ENCODE results near the gene DNAAF2.

The DNAAF2 gene

GRCh38 chr14:49633640-49634546, 1.2 kb downstream of the DNAAF2 start (continued):
- no peak for TF ChIP-seq ZNF354C (tag by site-specific recombination; IDR thresholded peaks at IDR 0.05; ENCODE audit: borderline replicate concordance, low read depth)
- no peak for TF ChIP-seq ZNF404 (tag by site-specific recombination; IDR thresholded peaks at IDR 0.05)
- TF ChIP-seq ZBTB7A (tag by site-specific recombination; IDR thresholded peaks at IDR 0.05; ENCODE audit: low read depth) = peak; percentile 92
- TF ChIP-seq ZNF184 (tag by site-specific recombination; IDR thresholded peaks at IDR 0.05) = 0 out of 2 replicates have a peak, but pooled peaks have one; percentile 47
- no peak for TF ChIP-seq ZNF830 (tag by site-specific recombination; IDR thresholded peaks at IDR 0.05; ENCODE audit: low read depth)
- no peak for TF ChIP-seq TSHZ1 (tag by site-specific recombination; IDR thresholded peaks at IDR 0.05; ENCODE audit: borderline replicate concordance)
- TF ChIP-seq, protein P1, sequence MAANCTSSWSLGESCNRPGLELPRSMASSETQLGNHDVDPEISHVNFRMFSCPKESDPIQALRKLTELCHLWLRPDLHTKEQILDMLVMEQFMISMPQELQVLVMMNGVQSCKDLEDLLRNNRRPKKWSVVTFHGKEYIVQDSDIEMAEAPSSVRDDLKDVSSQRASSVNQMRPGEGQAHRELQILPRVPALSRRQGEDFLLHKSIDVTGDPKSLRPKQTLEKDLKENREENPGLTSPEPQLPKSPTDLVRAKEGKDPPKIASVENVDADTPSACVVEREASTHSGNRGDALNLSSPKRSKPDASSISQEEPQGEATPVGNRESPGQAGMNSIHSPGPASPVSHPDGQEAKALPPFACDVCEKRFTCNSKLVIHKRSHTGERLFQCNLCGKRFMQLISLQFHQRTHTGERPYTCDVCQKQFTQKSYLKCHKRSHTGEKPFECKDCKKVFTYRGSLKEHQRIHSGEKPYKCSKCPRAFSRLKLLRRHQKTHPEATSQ (tag by site-specific recombination; IDR thresholded peaks at IDR 0.05) = peak; percentile 68; the same call in 1 of the 2 replicates
- 0 out of 2 replicates have a peak, but pooled peaks have one; percentile 5 for TF ChIP-seq OSR2 (tag by site-specific recombination; IDR thresholded peaks at IDR 0.05)
- TF ChIP-seq, protein P2, sequence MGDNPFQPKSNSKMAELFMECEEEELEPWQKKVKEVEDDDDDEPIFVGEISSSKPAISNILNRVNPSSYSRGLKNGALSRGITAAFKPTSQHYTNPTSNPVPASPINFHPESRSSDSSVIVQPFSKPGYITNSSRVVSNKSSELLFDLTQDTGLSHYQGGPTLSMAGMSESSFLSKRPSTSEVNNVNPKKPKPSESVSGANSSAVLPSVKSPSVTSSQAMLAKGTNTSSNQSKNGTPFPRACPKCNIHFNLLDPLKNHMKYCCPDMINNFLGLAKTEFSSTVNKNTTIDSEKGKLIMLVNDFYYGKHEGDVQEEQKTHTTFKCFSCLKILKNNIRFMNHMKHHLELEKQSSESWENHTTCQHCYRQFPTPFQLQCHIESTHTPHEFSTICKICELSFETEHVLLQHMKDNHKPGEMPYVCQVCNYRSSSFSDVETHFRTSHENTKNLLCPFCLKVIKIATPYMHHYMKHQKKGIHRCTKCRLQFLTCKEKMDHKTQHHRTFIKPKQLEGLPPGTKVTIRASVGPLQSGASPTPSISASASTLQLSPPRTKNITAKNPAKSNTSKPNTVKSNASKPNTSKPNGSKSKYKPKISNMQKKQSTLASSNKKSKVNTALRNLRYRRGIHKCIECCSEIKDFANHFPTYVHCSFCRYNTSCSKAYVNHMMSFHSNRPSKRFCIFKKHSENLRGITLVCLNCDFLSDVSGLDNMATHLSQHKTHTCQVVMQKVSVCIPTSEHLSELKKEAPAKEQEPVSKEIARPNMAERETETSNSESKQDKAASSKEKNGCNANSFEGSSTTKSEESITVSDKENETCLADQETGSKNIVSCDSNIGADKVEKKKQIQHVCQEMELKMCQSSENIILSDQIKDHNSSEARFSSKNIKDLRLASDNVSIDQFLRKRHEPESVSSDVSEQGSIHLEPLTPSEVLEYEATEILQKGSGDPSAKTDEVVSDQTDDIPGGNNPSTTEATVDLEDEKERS (tag by site-specific recombination; IDR thresholded peaks at IDR 0.05) = no peak
- TF ChIP-seq ZNF488 (tag by site-specific recombination; IDR thresholded peaks at IDR 0.05) = no peak
- no peak for TF ChIP-seq GLI4 (tag by site-specific recombination; IDR thresholded peaks at IDR 0.05)
- peak; percentile 63 for TF ChIP-seq ZBTB8A (tag by site-specific recombination; IDR thresholded peaks at IDR 0.05)
- no peak for TF ChIP-seq HOXD13 (CRISPR knock-in tag; IDR thresholded peaks at IDR 0.05; ENCODE audit: borderline replicate concordance)
- TF ChIP-seq SCRT2 (tag by site-specific recombination; IDR thresholded peaks at IDR 0.05) = peak; percentile 94
- peak; percentile 59; the same call in 1 of the 2 replicates for TF ChIP-seq ZNF629 (tag by site-specific recombination; IDR thresholded peaks at IDR 0.05)
- 0 out of 2 replicates have a peak, but pooled peaks have one; percentile 5 for TF ChIP-seq IKZF3 (tag by site-specific recombination; IDR thresholded peaks at IDR 0.05)
- peak; percentile 46; the same call in 1 of the 2 replicates for TF ChIP-seq ZNF394 (tag by site-specific recombination; IDR thresholded peaks at IDR 0.05; ENCODE audit: borderline replicate concordance)
- TF ChIP-seq ZNF132 (tag by site-specific recombination; IDR thresholded peaks at IDR 0.05; ENCODE audit: borderline replicate concordance) = no peak
- TF ChIP-seq FEZF1 (tag by site-specific recombination; IDR thresholded peaks at IDR 0.05) = no peak
- TF ChIP-seq HOXA7 (CRISPR knock-in tag; IDR thresholded peaks at IDR 0.05; ENCODE audit: borderline replicate concordance) = no peak
- TF ChIP-seq KLF9 (tag by site-specific recombination; IDR thresholded peaks at IDR 0.05; ENCODE audit: low read depth) = no peak
- TF ChIP-seq GLI2 (tag by site-specific recombination; IDR thresholded peaks at IDR 0.05; ENCODE audit: borderline replicate concordance, low read depth) = no peak
- no peak for TF ChIP-seq ZNF777 (tag by site-specific recombination; IDR thresholded peaks at IDR 0.05; ENCODE audit: borderline replicate concordance)
- TF ChIP-seq MYNN (tag by site-specific recombination; IDR thresholded peaks at IDR 0.05; ENCODE audit: borderline replicate concordance) = no peak
- TF ChIP-seq YY2 (tag by site-specific recombination; IDR thresholded peaks at IDR 0.05) = 0 out of 2 replicates have a peak, but pooled peaks have one; percentile 19
- TF ChIP-seq, protein P3, sequence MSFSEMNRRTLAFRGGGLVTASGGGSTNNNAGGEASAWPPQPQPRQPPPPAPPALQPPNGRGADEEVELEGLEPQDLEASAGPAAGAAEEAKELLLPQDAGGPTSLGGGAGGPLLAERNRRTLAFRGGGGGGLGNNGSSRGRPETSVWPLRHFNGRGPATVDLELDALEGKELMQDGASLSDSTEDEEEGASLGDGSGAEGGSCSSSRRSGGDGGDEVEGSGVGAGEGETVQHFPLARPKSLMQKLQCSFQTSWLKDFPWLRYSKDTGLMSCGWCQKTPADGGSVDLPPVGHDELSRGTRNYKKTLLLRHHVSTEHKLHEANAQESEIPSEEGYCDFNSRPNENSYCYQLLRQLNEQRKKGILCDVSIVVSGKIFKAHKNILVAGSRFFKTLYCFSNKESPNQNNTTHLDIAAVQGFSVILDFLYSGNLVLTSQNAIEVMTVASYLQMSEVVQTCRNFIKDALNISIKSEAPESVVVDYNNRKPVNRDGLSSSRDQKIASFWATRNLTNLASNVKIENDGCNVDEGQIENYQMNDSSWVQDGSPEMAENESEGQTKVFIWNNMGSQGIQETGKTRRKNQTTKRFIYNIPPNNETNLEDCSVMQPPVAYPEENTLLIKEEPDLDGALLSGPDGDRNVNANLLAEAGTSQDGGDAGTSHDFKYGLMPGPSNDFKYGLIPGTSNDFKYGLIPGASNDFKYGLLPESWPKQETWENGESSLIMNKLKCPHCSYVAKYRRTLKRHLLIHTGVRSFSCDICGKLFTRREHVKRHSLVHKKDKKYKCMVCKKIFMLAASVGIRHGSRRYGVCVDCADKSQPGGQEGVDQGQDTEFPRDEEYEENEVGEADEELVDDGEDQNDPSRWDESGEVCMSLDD (tag by site-specific recombination; IDR thresholded peaks at IDR 0.05) = peak; percentile 38; the same call in 1 of the 2 replicates
